HPDE6-E6E7 (cell line): ENCODE measurements around the gene PODN.

Experiments used
- DNase-seq: peaks from one replicate; pipeline ENCODE4 v3.0.0; 2011; ENCODE audit warnings: missing footprints; ENCODE audit errors: extremely low spot score

The PODN gene

GRCh38 chr1:53089478-53090226, 27.6 kb downstream of the PODN start:
- no peak for DNase-seq

GRCh38 chr1:53090227-53091147, 28.5 kb downstream of the PODN start:
- DNase-seq = no peak

- DNase-seq = no peak
These were observed 30.0 kb downstream of the PODN start for GRCh38 chr1:53091841-53092645.

GRCh38 chr1:53092659-53093450, 30.8 kb downstream of the PODN start:
- DNase-seq = no peak

- no peak for DNase-seq
These were observed 31.4 kb downstream of the PODN start for GRCh38 chr1:53093451-53093754.

GRCh38 chr1:53093778-53094532, 31.9 kb downstream of the PODN start:
- DNase-seq = no peak

GRCh38 chr1:53094533-53094919, 32.5 kb downstream of the PODN start:
- no peak for DNase-seq

GRCh38 chr1:53104289-53104913, 42.4 kb downstream of the PODN start:
- DNase-seq = no peak

GRCh38 chr1:53107090-53107489, 45.1 kb downstream of the PODN start:
- DNase-seq = no peak

GRCh38 chr1:53107570-53108322, 45.7 kb downstream of the PODN start:
- DNase-seq = no peak

- peak; percentile 28 for DNase-seq
These were observed 46.9 kb downstream of the PODN start for GRCh38 chr1:53108646-53109580.

- no peak for DNase-seq
These were observed 48.5 kb downstream of the PODN start for GRCh38 chr1:53110370-53111072.

GRCh38 chr1:53111073-53111556, 49.1 kb downstream of the PODN start:
- DNase-seq = no peak

GRCh38 chr1:53111693-53112092, 49.7 kb downstream of the PODN start:
- DNase-seq = no peak

GRCh38 chr1:53112271-53112774, 50.3 kb downstream of the PODN start:
- DNase-seq = no peak

GRCh38 chr1:53112861-53113260, 50.8 kb downstream of the PODN start:
- DNase-seq = no peak

GRCh38 chr1:53114090-53114489, 52.1 kb downstream of the PODN start:
- DNase-seq = no peak
